ENCODE measurements around the gene TEX10. TPM values are rescaled to one million over a fixed set of nuclear protein-coding genes. Genes with fewer than 3 reads are reported as not detected.
A peak's percentile ranks its signal among the peaks of the same experiment; 100 is the strongest.
"Not testable (repeated sequence)": the region's sequence is repeated elsewhere in the genome, so short reads cannot be mapped to it uniquely, and the experiment has no call there.

The TEX10 gene
- polyA plus RNA-seq, result 22.6 TPM
- long read RNA-seq, donor 1, full-length matches to known transcripts, result 7 of 7 reads
- long read RNA-seq, donor 1, partial matches to known transcripts, result 0 of 7 reads
- long read RNA-seq, donor 1, other reads (novel, unspliced or antisense), result 0 of 7 reads
- long read RNA-seq, donor 2, full-length matches to known transcripts, result 5 of 13 reads
- long read RNA-seq, donor 2, partial matches to known transcripts, result 8 of 13 reads
- long read RNA-seq, donor 2, other reads (novel, unspliced or antisense), result 0 of 13 reads
- long read RNA-seq, donor 3, result 0 reads
- long read RNA-seq, donor 4, result 0 reads
- long read RNA-seq, donor 5, full-length matches to known transcripts, result 5 of 5 reads
- long read RNA-seq, donor 5, partial matches to known transcripts, result 0 of 5 reads
- long read RNA-seq, donor 5, other reads (novel, unspliced or antisense), result 0 of 5 reads
- long read RNA-seq, donor 6, full-length matches to known transcripts, result 7 of 7 reads
- long read RNA-seq, donor 6, partial matches to known transcripts, result 0 of 7 reads
- long read RNA-seq, donor 6, other reads (novel, unspliced or antisense), result 0 of 7 reads
- long read RNA-seq, donor 7, full-length matches to known transcripts, result 3 of 3 reads
- long read RNA-seq, donor 7, partial matches to known transcripts, result 0 of 3 reads
- long read RNA-seq, donor 7, other reads (novel, unspliced or antisense), result 0 of 3 reads
- long read RNA-seq, donor 8, full-length matches to known transcripts, result 4 of 15 reads
- long read RNA-seq, donor 8, partial matches to known transcripts, result 11 of 15 reads
- long read RNA-seq, donor 8, other reads (novel, unspliced or antisense), result 0 of 15 reads
- long read RNA-seq, donor 9, full-length matches to known transcripts, result 6 of 6 reads
- long read RNA-seq, donor 9, partial matches to known transcripts, result 0 of 6 reads
- long read RNA-seq, donor 9, other reads (novel, unspliced or antisense), result 0 of 6 reads
- long read RNA-seq, donor 10, full-length matches to known transcripts, result 4 of 4 reads
- long read RNA-seq, donor 10, partial matches to known transcripts, result 0 of 4 reads
- long read RNA-seq, donor 10, other reads (novel, unspliced or antisense), result 0 of 4 reads
- long read RNA-seq, donor 11, partial matches to known transcripts, result 6 of 9 reads
- long read RNA-seq, donor 11, other reads (novel, unspliced or antisense), result 0 of 9 reads

DNA sequence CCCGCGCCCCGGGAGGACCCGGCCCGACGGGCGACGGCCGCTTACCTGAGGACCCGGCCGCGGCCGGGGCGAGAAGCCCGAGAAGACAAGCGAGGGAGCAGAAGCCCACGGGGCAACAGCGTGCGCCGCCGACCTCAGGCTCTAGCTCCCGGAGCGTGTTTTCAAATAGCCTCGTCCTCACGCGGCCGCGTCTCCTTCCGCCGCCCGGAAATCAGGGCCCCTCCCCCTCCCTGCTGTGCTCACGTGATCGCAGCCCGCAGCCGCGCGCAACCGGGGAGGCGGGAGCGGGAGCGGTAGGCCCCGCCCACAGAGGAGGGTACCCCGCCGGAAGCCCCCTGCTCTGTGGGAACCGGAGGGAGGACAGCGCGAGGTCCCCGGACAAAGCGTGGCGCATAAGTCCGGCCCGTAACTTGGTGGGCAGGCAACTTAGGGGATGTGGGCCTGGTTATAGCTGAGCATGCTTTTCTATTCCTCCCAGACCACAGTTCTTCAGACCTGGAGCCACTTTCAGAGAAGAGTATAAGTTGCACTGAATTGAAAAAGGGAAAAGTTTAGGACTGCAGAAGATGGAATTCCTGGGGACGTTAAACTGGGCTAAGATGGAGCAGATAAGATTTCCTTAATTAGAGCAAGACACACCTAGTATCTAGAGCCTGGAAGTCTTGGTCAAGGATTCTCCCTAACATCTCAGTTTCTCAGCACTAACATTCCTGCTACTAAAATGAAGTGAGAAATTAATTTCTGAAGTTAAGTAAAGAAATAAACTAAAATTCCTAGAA lies at the start of gene TEX10:
TEX10 (minus strand) TSS at position 216 of the 779 bp plus-strand sequence. CDS start 3,579 bp downstream, outside the sequence.
- Histone ChIP-seq H3K27ac (ENCODE audit: low read length) (peak within 1 kb of the TSS; percentile 41), H3K27me3 (ENCODE audit: control insufficient read depth, insufficient read depth, low read length) (no peaks in the 10 kb centered on the region), H3K9me3 (ENCODE audit: control insufficient read depth, low read depth, low read length) (no peaks in the 10 kb centered on the region), H3K36me3 (ENCODE audit: control insufficient read depth, insufficient read depth, low read length) (peaks cover 2% of the 10 kb centered on the region), H3K4me3 (ENCODE audit: low read length) (peak within 1 kb of the TSS; percentile 89), H3K4me1 (ENCODE audit: control insufficient read depth, insufficient read depth, low read length) (peaks cover 4% of the 10 kb centered on the region)
- no CpG with 5 or more reads among the region's 53 CpGs for WGBS (ENCODE audit: insufficient coverage, low lambda C conversion rate)
- peak; percentile 85 to 92 for DNase-seq

- Histone ChIP-seq H3K4me3 (ENCODE audit: low read length) (no peak overlapping the region), H3K27ac (ENCODE audit: low read length) (no peak overlapping the region), H3K9me3 (ENCODE audit: control insufficient read depth, low read depth, low read length) (no peaks in the 10 kb centered on the region), H3K27me3 (ENCODE audit: control insufficient read depth, insufficient read depth, low read length) (no peaks in the 10 kb centered on the region), H3K36me3 (ENCODE audit: control insufficient read depth, insufficient read depth, low read length) (no peaks in the 10 kb centered on the region), H3K4me1 (ENCODE audit: control insufficient read depth, insufficient read depth, low read length) (no peaks in the 10 kb centered on the region)
- WGBS (ENCODE audit: insufficient coverage, low lambda C conversion rate), result no CpG with 5 or more reads among the region's 1 CpG
- DNase-seq, result no peak
These were observed 48.3 kb upstream of the TEX10 start for GRCh38 chr9:100401042-100401441.

DNA sequence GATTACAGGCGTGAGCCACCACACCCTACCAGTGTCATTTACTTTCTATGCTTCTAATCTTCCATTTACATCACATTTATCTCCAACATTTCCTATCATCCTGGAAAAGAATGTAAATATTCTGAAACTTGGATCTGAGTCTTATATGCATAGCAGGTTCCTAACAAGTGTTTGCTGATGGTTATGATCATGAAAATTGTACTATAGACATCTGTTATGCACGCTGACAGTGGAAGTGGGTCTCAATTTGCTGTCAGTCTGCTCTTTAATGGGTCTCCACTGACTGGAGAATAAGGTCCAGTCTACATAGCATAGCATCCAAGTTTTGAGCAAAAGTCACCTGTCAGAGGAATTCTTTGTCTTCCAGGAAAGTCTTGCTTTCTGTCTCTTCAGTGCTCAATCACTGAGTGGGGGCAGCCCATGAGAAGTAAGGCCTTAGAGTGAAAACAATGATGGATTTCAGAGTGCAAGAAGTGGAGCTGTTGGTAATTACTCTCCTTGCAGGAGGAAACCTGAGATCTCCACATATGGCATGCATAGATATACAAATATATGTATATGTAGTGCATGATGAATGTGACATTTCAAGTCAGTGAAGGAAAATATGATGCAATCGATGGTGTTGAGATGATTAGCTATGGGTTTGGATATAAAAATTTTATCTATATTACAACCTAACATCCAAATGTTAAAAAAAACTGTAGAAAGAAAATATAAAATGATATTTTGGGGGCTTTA lies 45.0 kb upstream of the TEX10 start:
- Histone ChIP-seq H3K36me3 (ENCODE audit: control insufficient read depth, insufficient read depth, low read length) (no peaks in the 10 kb centered on the region), H3K27ac (ENCODE audit: low read length) (no peak overlapping the region), H3K4me3 (ENCODE audit: low read length) (no peak overlapping the region), H3K27me3 (ENCODE audit: control insufficient read depth, insufficient read depth, low read length) (no peaks in the 10 kb centered on the region), H3K4me1 (ENCODE audit: control insufficient read depth, insufficient read depth, low read length) (no peaks in the 10 kb centered on the region), H3K9me3 (ENCODE audit: control insufficient read depth, low read depth, low read length) (peaks cover 5% of the 10 kb centered on the region)
- no CpG with 5 or more reads among the region's 3 CpGs for WGBS (ENCODE audit: insufficient coverage, low lambda C conversion rate)
- no peak for DNase-seq

DNA sequence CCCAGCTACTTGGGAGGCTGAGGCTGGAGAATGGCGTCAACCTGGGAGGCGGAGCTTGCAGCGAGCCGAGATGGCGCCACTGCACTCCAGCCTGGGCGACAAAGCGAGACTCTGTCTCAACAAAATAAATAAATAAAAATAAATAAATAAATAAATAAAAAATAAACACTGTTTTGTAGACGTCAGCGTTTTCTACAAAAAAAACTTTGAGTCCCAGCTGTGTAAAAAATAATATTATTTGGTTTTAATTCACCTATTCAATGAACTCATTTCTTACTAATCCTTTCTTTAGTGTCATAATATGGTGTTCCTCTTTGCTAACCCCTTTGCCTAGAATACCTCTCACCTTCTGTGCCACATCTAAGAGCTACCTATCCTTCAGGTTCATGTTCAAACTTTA lies 44.0 kb upstream of the TEX10 start:
- 93% methylated on average over 5 of the region's 9 CpGs for WGBS (ENCODE audit: insufficient coverage, low lambda C conversion rate)
- Histone ChIP-seq H3K36me3 (ENCODE audit: control insufficient read depth, insufficient read depth, low read length) (no peaks in the 10 kb centered on the region), H3K4me3 (ENCODE audit: low read length) (no peak overlapping the region), H3K27ac (ENCODE audit: low read length) (no peak overlapping the region), H3K9me3 (ENCODE audit: control insufficient read depth, low read depth, low read length) (peaks cover 11% of the 10 kb centered on the region), H3K4me1 (ENCODE audit: control insufficient read depth, insufficient read depth, low read length) (no peaks in the 10 kb centered on the region), H3K27me3 (ENCODE audit: control insufficient read depth, insufficient read depth, low read length) (no peaks in the 10 kb centered on the region)
- DNase-seq, result no peak

- DNase-seq, result no peak
- H3K9me3 ChIP-seq (ENCODE audit: control insufficient read depth, low read depth, low read length), result peaks cover 11% of the 10 kb centered on the region
- no peaks in the 10 kb centered on the region for H3K4me1 ChIP-seq (ENCODE audit: control insufficient read depth, insufficient read depth, low read length)
- no peaks in the 10 kb centered on the region for H3K27me3 ChIP-seq (ENCODE audit: control insufficient read depth, insufficient read depth, low read length)
- no peaks in the 10 kb centered on the region for H3K36me3 ChIP-seq (ENCODE audit: control insufficient read depth, insufficient read depth, low read length)
- 80% methylated on average over 1 of the region's 2 CpGs for WGBS (ENCODE audit: insufficient coverage, low lambda C conversion rate)
- H3K4me3 ChIP-seq (ENCODE audit: low read length), result no peak overlapping the region
- no peak overlapping the region for H3K27ac ChIP-seq (ENCODE audit: low read length)
These were observed 42.1 kb upstream of the TEX10 start for GRCh38 chr9:100394816-100395215.

DNA sequence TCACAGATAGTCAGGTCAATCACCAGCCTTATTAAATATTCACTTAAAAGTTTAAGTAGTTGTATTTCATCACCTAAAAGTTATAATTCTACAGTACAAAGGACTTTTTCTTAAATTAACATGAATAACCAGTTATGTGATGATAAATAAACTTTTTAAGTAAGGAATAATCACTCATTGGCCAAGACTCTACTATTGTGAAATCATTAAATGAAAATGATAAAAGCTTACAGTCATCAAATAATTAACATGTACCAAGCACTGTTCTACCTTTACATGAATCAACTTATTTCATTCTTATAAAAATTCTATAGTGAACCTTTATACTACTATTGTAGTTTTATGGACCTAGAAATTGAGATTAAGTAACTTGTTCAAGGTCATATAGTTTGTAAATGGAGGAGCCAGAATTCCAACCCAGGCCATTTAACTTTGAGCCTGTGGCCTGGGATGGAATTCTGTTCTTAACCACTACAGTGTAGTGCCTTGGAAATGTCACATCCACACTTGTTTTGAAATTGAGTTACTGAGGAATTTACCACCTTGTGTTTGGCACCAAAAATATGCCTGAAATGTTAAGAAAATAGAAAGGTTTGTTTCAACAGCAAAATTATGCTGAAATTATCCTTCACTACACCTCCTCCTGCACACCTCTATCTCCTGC lies 41.4 kb upstream of the TEX10 start:
- no peak for DNase-seq
- no peaks in the 10 kb centered on the region for H3K36me3 ChIP-seq (ENCODE audit: control insufficient read depth, insufficient read depth, low read length)
- H3K27me3 ChIP-seq (ENCODE audit: control insufficient read depth, insufficient read depth, low read length), result no peaks in the 10 kb centered on the region
- H3K9me3 ChIP-seq (ENCODE audit: control insufficient read depth, low read depth, low read length), result peaks cover 11% of the 10 kb centered on the region
- no peak overlapping the region for H3K27ac ChIP-seq (ENCODE audit: low read length)
- H3K4me3 ChIP-seq (ENCODE audit: low read length), result no peak overlapping the region
- no peaks in the 10 kb centered on the region for H3K4me1 ChIP-seq (ENCODE audit: control insufficient read depth, insufficient read depth, low read length)

DNA sequence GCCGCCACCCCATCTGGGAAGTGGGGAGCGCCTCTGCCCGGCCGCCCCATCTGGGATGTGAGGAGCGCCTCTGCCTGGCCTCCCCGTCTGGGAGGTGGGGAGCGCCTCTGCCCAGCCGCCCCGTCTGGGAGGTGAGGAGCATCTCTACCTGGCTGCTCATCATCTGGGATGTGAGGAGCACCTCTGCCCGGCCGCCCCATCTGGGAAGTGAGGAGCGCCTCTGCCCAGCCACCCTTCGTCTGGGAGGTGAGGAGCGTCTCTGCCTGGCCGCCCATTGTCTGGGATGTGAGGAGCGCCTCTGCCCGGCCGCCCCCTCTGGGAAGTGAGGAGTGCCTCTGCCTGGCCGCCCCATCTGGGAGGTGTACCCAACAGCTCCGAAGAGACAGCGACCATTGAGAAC lies 40.2 kb upstream of the TEX10 start:
- WGBS (ENCODE audit: insufficient coverage, low lambda C conversion rate), result no CpG with 5 or more reads among the region's 21 CpGs
- not testable (repeated sequence) for H3K27me3 ChIP-seq (ENCODE audit: control insufficient read depth, insufficient read depth, low read length); DNase-seq; H3K36me3 ChIP-seq (ENCODE audit: control insufficient read depth, insufficient read depth, low read length); H3K27ac ChIP-seq (ENCODE audit: low read length); H3K4me1 ChIP-seq (ENCODE audit: control insufficient read depth, insufficient read depth, low read length); H3K4me3 ChIP-seq (ENCODE audit: low read length)
- peaks cover 11% of the 10 kb centered on the region for H3K9me3 ChIP-seq (ENCODE audit: control insufficient read depth, low read depth, low read length)

DNA sequence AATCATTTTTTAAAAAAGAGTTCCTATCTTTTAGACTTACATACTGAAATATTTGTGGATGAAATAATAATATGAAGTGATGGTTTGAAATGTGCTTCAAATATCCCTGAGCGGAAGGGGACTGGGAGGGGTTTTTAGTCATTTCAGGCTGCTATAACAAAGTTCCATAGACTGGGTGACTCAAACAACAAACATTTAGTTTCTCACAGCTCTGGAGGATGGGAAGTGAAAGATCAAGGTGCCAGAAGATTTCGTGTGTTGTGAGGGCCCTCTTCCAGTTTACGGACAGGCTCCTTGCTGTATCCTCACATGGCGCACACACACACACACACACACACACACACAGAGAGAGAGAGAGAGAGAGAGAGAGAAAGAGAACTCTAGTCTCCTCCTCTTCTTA lies 27.1 kb upstream of the TEX10 start:
- H3K27me3 ChIP-seq (ENCODE audit: control insufficient read depth, insufficient read depth, low read length), result no peaks in the 10 kb centered on the region
- no peaks in the 10 kb centered on the region for H3K9me3 ChIP-seq (ENCODE audit: control insufficient read depth, low read depth, low read length)
- no peaks in the 10 kb centered on the region for H3K4me1 ChIP-seq (ENCODE audit: control insufficient read depth, insufficient read depth, low read length)
- DNase-seq, result no peak
- no peaks in the 10 kb centered on the region for H3K36me3 ChIP-seq (ENCODE audit: control insufficient read depth, insufficient read depth, low read length)
- H3K4me3 ChIP-seq (ENCODE audit: low read length), result no peak overlapping the region
- H3K27ac ChIP-seq (ENCODE audit: low read length), result no peak overlapping the region
- WGBS (ENCODE audit: insufficient coverage, low lambda C conversion rate), result no CpG with 5 or more reads among the region's 4 CpGs

DNA sequence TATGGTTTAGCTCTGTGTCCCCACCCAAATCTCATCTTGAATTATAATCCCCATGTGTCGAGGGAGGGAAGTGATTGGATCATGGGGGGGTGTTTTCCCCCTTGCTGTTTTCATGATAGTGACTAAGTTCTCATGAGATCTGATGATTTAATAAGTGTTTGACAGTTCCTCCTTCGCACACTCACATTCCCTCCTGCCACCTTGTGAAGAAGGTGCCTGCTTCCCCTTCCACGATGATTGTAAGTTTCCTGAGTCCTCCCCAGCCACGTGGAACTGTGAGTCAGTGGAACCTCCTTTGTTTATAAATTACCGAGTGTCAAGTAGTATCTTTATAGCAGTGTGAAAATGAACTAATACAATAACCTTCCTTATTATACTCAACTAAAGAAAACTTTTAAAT lies 24.3 kb upstream of the TEX10 start:
- Histone ChIP-seq H3K27me3 (ENCODE audit: control insufficient read depth, insufficient read depth, low read length) (no peaks in the 10 kb centered on the region), H3K27ac (ENCODE audit: low read length) (no peak overlapping the region), H3K4me1 (ENCODE audit: control insufficient read depth, insufficient read depth, low read length) (no peaks in the 10 kb centered on the region), H3K9me3 (ENCODE audit: control insufficient read depth, low read depth, low read length) (no peaks in the 10 kb centered on the region), H3K4me3 (ENCODE audit: low read length) (no peak overlapping the region), H3K36me3 (ENCODE audit: control insufficient read depth, insufficient read depth, low read length) (no peaks in the 10 kb centered on the region)
- 100% methylated on average over 1 of the region's 5 CpGs for WGBS (ENCODE audit: insufficient coverage, low lambda C conversion rate)
- no peak for DNase-seq

Data from large intestine (tissue), 12 donors.